HCT116 (cell line): ENCODE results near the gene HSPA12B.

ENCODE experiments used
- FOSL1 ChIP-seq: IDR thresholded peaks from 2 replicates; pipeline ENCODE4 v1.6.1; 2012; ENCODE audit warnings: low read depth
- SIN3A ChIP-seq: IDR thresholded peaks from 2 replicates; pipeline ENCODE4 v1.6.1; 2012; ENCODE audit warnings: low read depth
- SP1 ChIP-seq: IDR thresholded peaks from 2 replicates; pipeline ENCODE4 v1.6.1; 2012; ENCODE audit warnings: low read depth
- TF ChIP-seq, protein P1 (sequence below), 3 experiments: fragments of 200-600 bp in 1 of 3; sonication (generic) in 1 of 3; IDR thresholded peaks in 2 of 3; conservative IDR thresholded peaks in 1 of 3; 2 replicates each; pipeline ENCODE4 v1.5.1; 2012 to 2017; ENCODE audit warnings: low read depth in 2 of 3, low read length in 2 of 3, antibody characterized with exemption in 1 of 3, borderline replicate concordance in 1 of 3, control low read depth in 1 of 3, mild to moderate bottlenecking in 1 of 3, mixed read lengths in 1 of 3, mixed run types in 1 of 3, moderate library complexity in 1 of 3; ENCODE audit not compliant: insufficient read depth in 1 of 3

GRCh38 chr20:3771552-3772058, 39.1 kb downstream of the HSPA12B start:
- TF ChIP-seq, protein P1, sequence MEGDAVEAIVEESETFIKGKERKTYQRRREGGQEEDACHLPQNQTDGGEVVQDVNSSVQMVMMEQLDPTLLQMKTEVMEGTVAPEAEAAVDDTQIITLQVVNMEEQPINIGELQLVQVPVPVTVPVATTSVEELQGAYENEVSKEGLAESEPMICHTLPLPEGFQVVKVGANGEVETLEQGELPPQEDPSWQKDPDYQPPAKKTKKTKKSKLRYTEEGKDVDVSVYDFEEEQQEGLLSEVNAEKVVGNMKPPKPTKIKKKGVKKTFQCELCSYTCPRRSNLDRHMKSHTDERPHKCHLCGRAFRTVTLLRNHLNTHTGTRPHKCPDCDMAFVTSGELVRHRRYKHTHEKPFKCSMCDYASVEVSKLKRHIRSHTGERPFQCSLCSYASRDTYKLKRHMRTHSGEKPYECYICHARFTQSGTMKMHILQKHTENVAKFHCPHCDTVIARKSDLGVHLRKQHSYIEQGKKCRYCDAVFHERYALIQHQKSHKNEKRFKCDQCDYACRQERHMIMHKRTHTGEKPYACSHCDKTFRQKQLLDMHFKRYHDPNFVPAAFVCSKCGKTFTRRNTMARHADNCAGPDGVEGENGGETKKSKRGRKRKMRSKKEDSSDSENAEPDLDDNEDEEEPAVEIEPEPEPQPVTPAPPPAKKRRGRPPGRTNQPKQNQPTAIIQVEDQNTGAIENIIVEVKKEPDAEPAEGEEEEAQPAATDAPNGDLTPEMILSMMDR (IDR thresholded peaks at IDR 0.05 in 2 of 3, conservative IDR thresholded peaks at IDR 0.05 in 1 of 3; ENCODE audit: borderline replicate concordance in 1 of 3, insufficient read depth in 1 of 3, low read depth in 2 of 3, low read length in 2 of 3), result no peak
- TF ChIP-seq FOSL1 (no peak), SIN3A (no peak), SP1 (no peak)
